GM12892 (cell line): ENCODE data around the gene SREK1IP1. TPM values are rescaled to one million over a fixed set of nuclear protein-coding genes. Genes with fewer than 3 reads are reported as not detected.

ENCODE experiments used
- DNase-seq: peaks from one replicate; pipeline ENCODE4 v3.0.0; 2011; ENCODE audit not compliant: insufficient read length
- FAIRE-seq: peaks from 2 replicates; lab custom pipeline; 2011; peaks lifted over from hg19 to GRCh38; lab: Jason Lieb, UNC
- POLR2A ChIP-seq: IDR thresholded peaks from 2 replicates; pipeline ENCODE4 v1.6.1; 2011; ENCODE audit warnings: low read depth, low read length, control low read depth
- POLR2AphosphoS5 ChIP-seq: IDR thresholded peaks from 2 replicates; pipeline ENCODE4 v1.6.1; 2011; ENCODE audit warnings: low read depth, low read length, control low read depth
- TAF1 ChIP-seq: IDR thresholded peaks from 2 replicates; pipeline ENCODE4 v1.6.1; 2011; ENCODE audit warnings: low read depth, mild to moderate bottlenecking, control low read depth, low read length, borderline replicate concordance
- polyA plus RNA-seq: library from polyadenylated mRNA; unstranded; fragments of >200 nt; gene quantifications from one replicate; pipeline ENCODE4 v1.2.1, GENCODE V29; 2012; ENCODE audit warnings: missing spikeins, inconsistent platforms; ENCODE audit not compliant: missing spikeins

SREK1IP1 gene
- 15.2 TPM for polyA plus RNA-seq

GRCh38 chr5:64768358-64769312 is at the start of gene SREK1IP1, which contains the start of gene CWC27:
Gene SREK1IP1, minus strand, starts transcription at chr5:64768691. Its CDS starts 174 bp downstream, at chr5:64768517.
Gene CWC27, plus strand, starts transcription at chr5:64768930. Its CDS starts 217 bp downstream, at chr5:64769147.
- DNase-seq (peak; percentile 36), FAIRE-seq (peak; percentile 94)
- TF ChIP-seq POLR2AphosphoS5 = peak; percentile 92
- TF ChIP-seq POLR2A = peak; percentile 83
- TF ChIP-seq TAF1 = 0 out of 2 replicates have a peak, but pooled peaks have one; percentile 66

- DNase-seq (no peak), FAIRE-seq (no peak)
- TF ChIP-seq POLR2A (no peak), POLR2AphosphoS5 (no peak), TAF1 (no peak)
Observed at GRCh38 chr5:64818245-64818644, 49.8 kb upstream of the SREK1IP1 start.

DNA sequence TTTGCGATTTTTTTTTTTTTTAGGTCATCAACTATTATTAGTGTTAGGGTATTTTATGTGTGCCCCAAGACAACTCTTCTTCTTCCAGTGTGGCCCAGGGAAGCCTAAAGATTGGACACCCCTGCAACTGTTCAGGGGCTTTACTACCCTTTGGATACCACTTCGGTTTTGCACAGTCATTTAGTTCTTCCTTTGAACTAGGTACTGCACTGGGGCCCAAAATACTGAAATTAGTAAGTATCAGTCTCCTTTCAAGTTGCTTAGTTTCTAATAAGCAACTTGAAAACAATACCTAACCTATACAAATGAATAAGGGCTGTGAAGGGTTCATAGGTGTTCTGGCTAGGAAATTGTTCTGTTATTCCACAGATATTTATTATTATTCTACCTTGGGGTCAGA is 45.6 kb upstream of the SREK1IP1 start:
- TF ChIP-seq POLR2A = no peak
- TF ChIP-seq POLR2AphosphoS5 = no peak
- no peak for TF ChIP-seq TAF1
- FAIRE-seq = peak; percentile 70
- DNase-seq = no peak

DNA sequence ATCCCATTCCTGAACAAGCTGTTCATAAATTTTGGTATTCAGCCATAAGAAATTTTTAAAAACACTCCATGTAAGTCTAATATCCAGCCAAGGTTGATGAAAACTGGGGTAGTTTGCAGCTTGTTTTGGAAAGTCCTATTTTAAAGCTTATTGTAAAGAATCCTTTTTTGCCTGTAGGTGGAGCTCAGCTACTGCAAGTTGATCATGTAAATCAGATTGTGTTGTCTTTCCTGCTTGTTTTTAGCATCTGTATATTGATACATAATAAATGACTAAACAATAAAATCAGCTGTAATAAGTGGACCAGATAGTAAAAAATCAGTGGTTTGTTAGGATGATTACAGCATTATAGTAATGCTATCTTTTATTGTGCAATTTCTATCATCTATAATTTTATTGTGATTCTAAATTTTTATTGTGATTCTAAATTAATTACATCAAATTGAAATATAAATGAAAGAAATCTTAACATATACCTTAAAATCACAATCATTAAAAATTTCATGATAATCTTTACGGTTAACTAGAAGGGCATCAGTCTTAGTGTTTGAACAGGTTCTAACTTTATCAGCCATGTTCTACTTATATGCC is 42.7 kb upstream of the SREK1IP1 start:
- no peak for DNase-seq
- no peak for TF ChIP-seq POLR2A
- no peak for TF ChIP-seq POLR2AphosphoS5
- no peak for TF ChIP-seq TAF1
- peak; percentile 82 for FAIRE-seq

GRCh38 chr5:64807520-64807919 is 39.0 kb upstream of the SREK1IP1 start:
- DNase-seq = no peak
- TF ChIP-seq TAF1 = no peak
- no peak for TF ChIP-seq POLR2AphosphoS5
- no peak for TF ChIP-seq POLR2A

DNA sequence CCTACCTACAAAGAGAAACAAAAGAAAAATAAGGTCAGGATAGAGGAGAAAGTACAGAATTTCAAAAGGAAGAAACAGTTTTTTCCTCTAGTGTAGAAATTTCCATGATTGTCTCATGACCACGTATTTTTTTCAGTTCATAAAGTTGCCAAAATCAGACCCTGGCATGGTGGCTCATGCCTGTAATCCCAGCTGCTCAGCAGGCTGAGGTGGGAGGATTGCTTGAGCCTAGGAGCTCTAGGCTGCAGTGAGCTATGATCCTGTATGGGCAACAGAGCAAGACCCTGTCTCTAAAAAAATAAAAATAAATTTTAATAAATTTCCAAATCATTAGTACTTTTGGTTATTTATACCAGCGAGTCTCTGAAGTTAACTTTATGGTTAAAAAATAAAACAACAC is 38.0 kb upstream of the SREK1IP1 start:
- FAIRE-seq (no peak), DNase-seq (no peak)
- TF ChIP-seq POLR2AphosphoS5 (no peak), POLR2A (no peak), TAF1 (no peak)

More at GRCh38 chr5:64807520-64807919, 39.0 kb upstream of the SREK1IP1 start:
- FAIRE-seq = no peak

- DNase-seq (no peak), FAIRE-seq (no peak)
- no peak for TF ChIP-seq POLR2AphosphoS5
- TF ChIP-seq POLR2A = no peak
- TF ChIP-seq TAF1 = no peak
Observed at GRCh38 chr5:64800926-64801325, 32.4 kb upstream of the SREK1IP1 start.

DNA sequence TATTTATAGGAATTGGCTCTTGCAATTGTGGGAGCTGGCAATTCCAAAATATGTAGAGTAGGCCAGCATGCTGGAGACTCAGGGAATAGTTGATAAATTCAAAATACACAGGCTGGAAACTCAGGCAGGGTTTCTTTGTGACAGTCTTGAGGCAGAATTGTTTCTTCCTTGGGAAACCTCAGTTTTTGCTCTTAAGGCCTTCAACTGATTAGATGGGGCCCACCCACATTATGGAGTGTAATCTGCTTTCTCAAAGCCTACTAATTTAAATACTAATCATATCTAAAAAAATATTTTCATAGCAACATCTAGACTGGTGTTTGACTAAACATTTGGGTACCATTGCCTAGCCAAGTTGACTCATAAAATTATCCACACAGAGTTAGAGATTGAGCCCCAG is 27.8 kb upstream of the SREK1IP1 start:
- DNase-seq (no peak), FAIRE-seq (no peak)
- no peak for TF ChIP-seq TAF1
- TF ChIP-seq POLR2AphosphoS5 = no peak
- no peak for TF ChIP-seq POLR2A

- no peak for TF ChIP-seq TAF1
- no peak for TF ChIP-seq POLR2AphosphoS5
- no peak for TF ChIP-seq POLR2A
- DNase-seq (no peak), FAIRE-seq (no peak)
Observed at GRCh38 chr5:64794053-64794770, 25.7 kb upstream of the SREK1IP1 start.

GRCh38 chr5:64792469-64792868 is 24.0 kb upstream of the SREK1IP1 start:
- DNase-seq (no peak), FAIRE-seq (no peak)
- TF ChIP-seq POLR2AphosphoS5 (no peak), TAF1 (no peak), POLR2A (no peak)

- DNase-seq (no peak), FAIRE-seq (peak; percentile 74)
- TF ChIP-seq POLR2A (no peak), TAF1 (no peak), POLR2AphosphoS5 (no peak)
Observed at GRCh38 chr5:64790210-64790609, 21.7 kb upstream of the SREK1IP1 start.
